Measurements from ENCODE around the gene SHISA3.

- TF ChIP-seq CTCF (conservative IDR thresholded peaks at IDR 0.05; ENCODE audit: low read length) = no peak
- no peak for TF ChIP-seq EZH2phosphoT487 (IDR thresholded peaks at IDR 0.05; ENCODE audit: borderline replicate concordance, low read depth, low read length)
Measured at GRCh38 chr4:42420140-42420539, 22.9 kb downstream of the SHISA3 start.
